Transverse colon (tissue), 3 donors: ENCODE data around the gene USP4.

Source experiments
- EP300 ChIP-seq: sonication (generic); formaldehyde crosslinking; IDR thresholded peaks from one replicate; pipeline ENCODE4 v1.6.1; 2017; ENCODE audit warnings: antibody characterized with exemption, low read depth
- POLR2A ChIP-seq: fragments of 450-650 bp; IDR thresholded peaks from one replicate; pipeline ENCODE4 v1.6.1; 2016; ENCODE audit warnings: antibody characterized with exemption, mild to moderate bottlenecking, moderate library complexity
- TF ChIP-seq, protein P1 (sequence below), 5 experiments: fragments of 200-600 bp in 3 of 5; fragments of 450-650 bp in 2 of 5; sonication (generic) in 3 of 5; IDR thresholded peaks; 1 replicate in 2 of 5; 2 replicates in 3 of 5; pipeline ENCODE4 v1.5.1; 2016 to 2017; ENCODE audit warnings: antibody characterized with exemption in 5 of 5, inconsistent platforms in 3 of 5, mild to moderate bottlenecking in 2 of 5, moderate library complexity in 1 of 5

DNA sequence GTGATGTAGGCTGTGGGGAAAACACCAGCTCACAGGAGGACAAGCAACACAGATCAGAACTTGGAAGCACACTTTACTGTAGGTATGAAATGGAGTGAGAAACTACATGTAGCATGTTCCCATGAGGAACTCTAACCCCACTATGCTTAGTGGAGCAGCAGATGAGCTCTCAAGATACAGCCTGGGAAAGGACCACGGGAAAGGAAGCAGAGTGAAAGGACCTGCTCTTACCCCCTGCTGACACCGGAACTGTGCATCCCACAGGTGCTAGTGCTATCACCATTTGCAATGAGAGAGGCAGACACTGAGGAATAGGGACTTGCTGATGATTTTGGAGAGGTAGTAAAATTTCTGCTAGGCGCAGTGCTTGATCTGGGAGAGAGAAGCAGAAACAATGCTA, 28.6 kb downstream of the USP4 start:
- TF ChIP-seq, protein P1, sequence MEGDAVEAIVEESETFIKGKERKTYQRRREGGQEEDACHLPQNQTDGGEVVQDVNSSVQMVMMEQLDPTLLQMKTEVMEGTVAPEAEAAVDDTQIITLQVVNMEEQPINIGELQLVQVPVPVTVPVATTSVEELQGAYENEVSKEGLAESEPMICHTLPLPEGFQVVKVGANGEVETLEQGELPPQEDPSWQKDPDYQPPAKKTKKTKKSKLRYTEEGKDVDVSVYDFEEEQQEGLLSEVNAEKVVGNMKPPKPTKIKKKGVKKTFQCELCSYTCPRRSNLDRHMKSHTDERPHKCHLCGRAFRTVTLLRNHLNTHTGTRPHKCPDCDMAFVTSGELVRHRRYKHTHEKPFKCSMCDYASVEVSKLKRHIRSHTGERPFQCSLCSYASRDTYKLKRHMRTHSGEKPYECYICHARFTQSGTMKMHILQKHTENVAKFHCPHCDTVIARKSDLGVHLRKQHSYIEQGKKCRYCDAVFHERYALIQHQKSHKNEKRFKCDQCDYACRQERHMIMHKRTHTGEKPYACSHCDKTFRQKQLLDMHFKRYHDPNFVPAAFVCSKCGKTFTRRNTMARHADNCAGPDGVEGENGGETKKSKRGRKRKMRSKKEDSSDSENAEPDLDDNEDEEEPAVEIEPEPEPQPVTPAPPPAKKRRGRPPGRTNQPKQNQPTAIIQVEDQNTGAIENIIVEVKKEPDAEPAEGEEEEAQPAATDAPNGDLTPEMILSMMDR (IDR thresholded peaks at IDR 0.05), result no peak
- TF ChIP-seq EP300, result no peak
- no peak for TF ChIP-seq POLR2A
